Measurements from ENCODE around the gene WFDC9.
"Not testable (repeated sequence)": the region's sequence is repeated elsewhere in the genome, so short reads cannot be mapped to it uniquely, and the experiment has no call there.

WFDC9 gene

GRCh38 chr20:45631184-45631583 lies at the start of gene WFDC9:
Gene WFDC9 (minus strand): TSS chr20:45631284. CDS start chr20:45610181, 21,103 bp downstream.
- Histone ChIP-seq H3K27me3 (ENCODE audit: insufficient read depth, low read length) (peaks cover 21% of the 10 kb centered on the region), H3K27ac (ENCODE audit: low read depth, low read length) (no peak within 1 kb of the TSS), H3K4me1 (ENCODE audit: control insufficient read depth, insufficient read depth, low read length, unreplicated experiment) (no peaks in the 10 kb centered on the region), H2AFZ (ENCODE audit: low read length, unreplicated experiment) (no peak within 1 kb of the TSS), H3K79me2 (ENCODE audit: control insufficient read depth, insufficient read depth, low read length, unreplicated experiment) (no peaks in the 10 kb centered on the region), H3K4me3 (ENCODE audit: low read depth, low read length) (no peak within 1 kb of the TSS), H3K36me3 (ENCODE audit: insufficient read depth, low read length) (no peaks in the 10 kb centered on the region)

GRCh38 chr20:45679650-45680049 lies 48.6 kb upstream of the WFDC9 start:
- Histone ChIP-seq H3K4me1 (ENCODE audit: control insufficient read depth, insufficient read depth, low read length, unreplicated experiment) (no peaks in the 10 kb centered on the region), H3K4me3 (ENCODE audit: low read depth, low read length) (no peak overlapping the region), H3K27ac (ENCODE audit: low read depth, low read length) (no peak overlapping the region), H3K36me3 (ENCODE audit: insufficient read depth, low read length) (no peaks in the 10 kb centered on the region), H3K79me2 (ENCODE audit: control insufficient read depth, insufficient read depth, low read length, unreplicated experiment) (no peaks in the 10 kb centered on the region), H2AFZ (ENCODE audit: low read length, unreplicated experiment) (no peak overlapping the region), H3K27me3 (ENCODE audit: insufficient read depth, low read length) (peaks cover 12% of the 10 kb centered on the region)

GRCh38 chr20:45672765-45673164 lies 41.7 kb upstream of the WFDC9 start:
- Histone ChIP-seq H2AFZ (ENCODE audit: low read length, unreplicated experiment) (no peak overlapping the region), H3K79me2 (ENCODE audit: control insufficient read depth, insufficient read depth, low read length, unreplicated experiment) (no peaks in the 10 kb centered on the region), H3K27ac (ENCODE audit: low read depth, low read length) (no peak overlapping the region), H3K4me3 (ENCODE audit: low read depth, low read length) (no peak overlapping the region), H3K4me1 (ENCODE audit: control insufficient read depth, insufficient read depth, low read length, unreplicated experiment) (no peaks in the 10 kb centered on the region), H3K36me3 (ENCODE audit: insufficient read depth, low read length) (no peaks in the 10 kb centered on the region), H3K27me3 (ENCODE audit: insufficient read depth, low read length) (peaks cover 18% of the 10 kb centered on the region)

- H2AFZ ChIP-seq (ENCODE audit: low read length, unreplicated experiment), result no peak within 1 kb of the TSS
- H3K4me3 ChIP-seq (ENCODE audit: low read depth, low read length), result no peak within 1 kb of the TSS
- no peaks in the 10 kb centered on the region for H3K36me3 ChIP-seq (ENCODE audit: insufficient read depth, low read length)
- no peaks in the 10 kb centered on the region for H3K4me1 ChIP-seq (ENCODE audit: control insufficient read depth, insufficient read depth, low read length, unreplicated experiment)
- H3K27me3 ChIP-seq (ENCODE audit: insufficient read depth, low read length), result peaks cover 12% of the 10 kb centered on the region
- no peaks in the 10 kb centered on the region for H3K79me2 ChIP-seq (ENCODE audit: control insufficient read depth, insufficient read depth, low read length, unreplicated experiment)
- H3K27ac ChIP-seq (ENCODE audit: low read depth, low read length), result no peak within 1 kb of the TSS
These were observed 39.1 kb upstream of the WFDC9 start, which contains the start of gene WFDC11 for GRCh38 chr20:45670139-45670538. Gene WFDC11 (minus strand): TSS chr20:45670239. CDS start chr20:45650600, 19,639 bp downstream.

- not testable (repeated sequence) for H3K36me3 ChIP-seq (ENCODE audit: insufficient read depth, low read length); H3K27ac ChIP-seq (ENCODE audit: low read depth, low read length); H2AFZ ChIP-seq (ENCODE audit: low read length, unreplicated experiment); H3K4me3 ChIP-seq (ENCODE audit: low read depth, low read length); H3K4me1 ChIP-seq (ENCODE audit: control insufficient read depth, insufficient read depth, low read length, unreplicated experiment); H3K79me2 ChIP-seq (ENCODE audit: control insufficient read depth, insufficient read depth, low read length, unreplicated experiment); H3K27me3 ChIP-seq (ENCODE audit: insufficient read depth, low read length)
These were observed 26.0 kb upstream of the WFDC9 start for GRCh38 chr20:45657038-45657437.

- not testable (repeated sequence) for H3K27me3 ChIP-seq (ENCODE audit: insufficient read depth, low read length); H3K4me3 ChIP-seq (ENCODE audit: low read depth, low read length); H3K36me3 ChIP-seq (ENCODE audit: insufficient read depth, low read length); H2AFZ ChIP-seq (ENCODE audit: low read length, unreplicated experiment); H3K79me2 ChIP-seq (ENCODE audit: control insufficient read depth, insufficient read depth, low read length, unreplicated experiment); H3K27ac ChIP-seq (ENCODE audit: low read depth, low read length); H3K4me1 ChIP-seq (ENCODE audit: control insufficient read depth, insufficient read depth, low read length, unreplicated experiment)
These were observed 20.6 kb upstream of the WFDC9 start for GRCh38 chr20:45651726-45652125.

GRCh38 chr20:45649312-45649863 lies 18.3 kb upstream of the WFDC9 start:
- H3K27me3 ChIP-seq (ENCODE audit: insufficient read depth, low read length), result no peaks in the 10 kb centered on the region
- no peaks in the 10 kb centered on the region for H3K79me2 ChIP-seq (ENCODE audit: control insufficient read depth, insufficient read depth, low read length, unreplicated experiment)
- H3K4me1 ChIP-seq (ENCODE audit: control insufficient read depth, insufficient read depth, low read length, unreplicated experiment), result no peaks in the 10 kb centered on the region
- H3K27ac ChIP-seq (ENCODE audit: low read depth, low read length), result no peak overlapping the region
- H3K4me3 ChIP-seq (ENCODE audit: low read depth, low read length), result no peak overlapping the region
- no peak overlapping the region for H2AFZ ChIP-seq (ENCODE audit: low read length, unreplicated experiment)
- no peaks in the 10 kb centered on the region for H3K36me3 ChIP-seq (ENCODE audit: insufficient read depth, low read length)

- Histone ChIP-seq H3K36me3 (ENCODE audit: insufficient read depth, low read length) (no peaks in the 10 kb centered on the region), H3K27me3 (ENCODE audit: insufficient read depth, low read length) (no peaks in the 10 kb centered on the region), H3K4me3 (ENCODE audit: low read depth, low read length) (no peak overlapping the region), H3K79me2 (ENCODE audit: control insufficient read depth, insufficient read depth, low read length, unreplicated experiment) (no peaks in the 10 kb centered on the region), H3K27ac (ENCODE audit: low read depth, low read length) (no peak overlapping the region), H2AFZ (ENCODE audit: low read length, unreplicated experiment) (no peak overlapping the region), H3K4me1 (ENCODE audit: control insufficient read depth, insufficient read depth, low read length, unreplicated experiment) (no peaks in the 10 kb centered on the region)
These were observed 16.5 kb upstream of the WFDC9 start for GRCh38 chr20:45647441-45648050.

GRCh38 chr20:45646875-45647274 lies 15.8 kb upstream of the WFDC9 start:
- Histone ChIP-seq H3K4me1 (ENCODE audit: control insufficient read depth, insufficient read depth, low read length, unreplicated experiment) (no peaks in the 10 kb centered on the region), H3K27ac (ENCODE audit: low read depth, low read length) (no peak overlapping the region), H3K4me3 (ENCODE audit: low read depth, low read length) (no peak overlapping the region), H3K36me3 (ENCODE audit: insufficient read depth, low read length) (no peaks in the 10 kb centered on the region), H2AFZ (ENCODE audit: low read length, unreplicated experiment) (no peak overlapping the region), H3K79me2 (ENCODE audit: control insufficient read depth, insufficient read depth, low read length, unreplicated experiment) (no peaks in the 10 kb centered on the region), H3K27me3 (ENCODE audit: insufficient read depth, low read length) (no peaks in the 10 kb centered on the region)

- H3K27me3 ChIP-seq (ENCODE audit: insufficient read depth, low read length); H3K79me2 ChIP-seq (ENCODE audit: control insufficient read depth, insufficient read depth, low read length, unreplicated experiment): not testable (repeated sequence)
These were observed 14.8 kb upstream of the WFDC9 start for GRCh38 chr20:45645869-45646268.

GRCh38 chr20:45641076-45641475 lies 10.0 kb upstream of the WFDC9 start:
- not testable (repeated sequence) for H3K4me3 ChIP-seq (ENCODE audit: low read depth, low read length); H2AFZ ChIP-seq (ENCODE audit: low read length, unreplicated experiment); H3K4me1 ChIP-seq (ENCODE audit: control insufficient read depth, insufficient read depth, low read length, unreplicated experiment); H3K27me3 ChIP-seq (ENCODE audit: insufficient read depth, low read length); H3K27ac ChIP-seq (ENCODE audit: low read depth, low read length); H3K36me3 ChIP-seq (ENCODE audit: insufficient read depth, low read length); H3K79me2 ChIP-seq (ENCODE audit: control insufficient read depth, insufficient read depth, low read length, unreplicated experiment)

More at GRCh38 chr20:45645869-45646268, 14.8 kb upstream of the WFDC9 start:
- not testable (repeated sequence) for H3K36me3 ChIP-seq (ENCODE audit: insufficient read depth, low read length); H3K4me1 ChIP-seq (ENCODE audit: control insufficient read depth, insufficient read depth, low read length, unreplicated experiment); H3K4me3 ChIP-seq (ENCODE audit: low read depth, low read length); H3K27ac ChIP-seq (ENCODE audit: low read depth, low read length); H2AFZ ChIP-seq (ENCODE audit: low read length, unreplicated experiment)

All from ACC112 (cell line).